OCI-LY1 (cell line): ENCODE results near the gene OLFM3.

Experiments used
- H2AFZ ChIP-seq: fragments of 200-600 bp; sonication (generic), shearing (Covaris generic); 2 replicates; pipeline ENCODE4 v1.6.0; 2014; ENCODE audit warnings: antibody characterized with exemption, mild to moderate bottlenecking, low read length
- H3F3A ChIP-seq: fragments of 200-600 bp; sonication (generic), shearing (Covaris generic); 2 replicates; pipeline ENCODE4 v1.6.0; 2014; ENCODE audit warnings: mild to moderate bottlenecking, antibody characterized with exemption, low read length, moderate library complexity; ENCODE audit not compliant: insufficient read depth
- H3K27ac ChIP-seq: fragments of 200-600 bp; sonication (generic); 2 replicates; pipeline ENCODE4 v1.5.1; 2014; ENCODE audit warnings: low read length, mixed run types, mild to moderate bottlenecking, low read depth; ENCODE audit not compliant: poor library complexity, severe bottlenecking
- H3K27me3 ChIP-seq: fragments of 200-600 bp; sonication (generic); 2 replicates; pipeline ENCODE4 v1.6.0; 2014; ENCODE audit warnings: antibody characterized with exemption, mild to moderate bottlenecking, low read length, moderate library complexity; ENCODE audit not compliant: insufficient read depth
- H3K36me3 ChIP-seq: fragments of 200-600 bp; sonication (generic); 2 replicates; pipeline ENCODE4 v1.6.1; 2014; ENCODE audit warnings: mild to moderate bottlenecking, antibody characterized with exemption, low read length, moderate library complexity, mixed read lengths; ENCODE audit not compliant: insufficient read depth
- H3K4me1 ChIP-seq: fragments of 200-600 bp; sonication (generic); 2 replicates; pipeline ENCODE4 v1.5.1; 2014; ENCODE audit warnings: mild to moderate bottlenecking, low read length, moderate library complexity; ENCODE audit not compliant: insufficient read depth, severe bottlenecking
- H3K4me2 ChIP-seq: fragments of 200-600 bp; sonication (generic), shearing (Covaris generic); 2 replicates; pipeline ENCODE4 v1.6.1; 2014; ENCODE audit warnings: low read length
- H3K4me3 ChIP-seq: fragments of 200-600 bp; sonication (generic); 2 replicates; pipeline ENCODE4 v1.5.1; 2014; ENCODE audit warnings: low read length, low read depth, mild to moderate bottlenecking, mixed read lengths; ENCODE audit not compliant: poor library complexity, severe bottlenecking
- H3K79me2 ChIP-seq: fragments of 200-600 bp; shearing (Covaris generic); 2 replicates; pipeline ENCODE4 v1.6.1; 2016; ENCODE audit warnings: mixed run types, low read length, mixed read lengths; ENCODE audit not compliant: insufficient read depth
- H3K9ac ChIP-seq: fragments of 200-600 bp; sonication (generic), shearing (Covaris generic); 2 replicates; pipeline ENCODE4 v1.6.1; 2014; ENCODE audit warnings: mild to moderate bottlenecking, low read length, mixed read lengths
- H3K9me2 ChIP-seq: fragments of 200-600 bp; sonication (generic), shearing (Covaris generic); 2 replicates; pipeline ENCODE4 v1.6.1; 2014; ENCODE audit warnings: low read depth, mild to moderate bottlenecking, low read length, mixed read lengths
- H3K9me3 ChIP-seq: fragments of 200-600 bp; shearing (Covaris generic); 2 replicates; pipeline ENCODE4 v1.6.1; 2014; ENCODE audit warnings: low read length, mixed read lengths
- H4K20me1 ChIP-seq: fragments of 200-600 bp; sonication (generic), shearing (Covaris generic); 2 replicates; pipeline ENCODE4 v1.6.0; 2016; ENCODE audit warnings: mild to moderate bottlenecking, low read length; ENCODE audit not compliant: insufficient read depth
- EZH2 ChIP-seq: fragments of 200-600 bp; sonication (generic), shearing (Covaris generic); IDR thresholded peaks from 2 replicates; pipeline ENCODE4 v1.8.0; 2017; ENCODE audit warnings: borderline replicate concordance, mixed run types, mild to moderate bottlenecking, antibody characterized with exemption, low read length, moderate library complexity, mixed read lengths
- TF ChIP-seq, protein P1 (sequence below): fragments of 200-600 bp; sonication (generic), shearing (Covaris generic); IDR thresholded peaks from 2 replicates; pipeline ENCODE4 v1.5.1; 2017; ENCODE audit warnings: mild to moderate bottlenecking, antibody characterized with exemption, low read length, moderate library complexity, mixed read lengths

Gene OLFM3

GRCh38 chr1:101898137-101898536 lies 98.6 kb downstream of the OLFM3 start:
- H3K4me3 ChIP-seq: no peak overlapping the region
- H3K4me2 ChIP-seq: no peak overlapping the region
- H3K4me1 ChIP-seq: no peaks in the 10 kb centered on the region
- H2AFZ ChIP-seq: no peak overlapping the region
- no peak overlapping the region for H3K9ac ChIP-seq
- H3K9me3 ChIP-seq: no peaks in the 10 kb centered on the region
- no peaks in the 10 kb centered on the region for H3F3A ChIP-seq
- no peaks in the 10 kb centered on the region for H3K27me3 ChIP-seq
- no peaks in the 10 kb centered on the region for H3K36me3 ChIP-seq
- no peaks in the 10 kb centered on the region for H4K20me1 ChIP-seq
- H3K27ac ChIP-seq: no peak overlapping the region
- TF ChIP-seq, protein P1, sequence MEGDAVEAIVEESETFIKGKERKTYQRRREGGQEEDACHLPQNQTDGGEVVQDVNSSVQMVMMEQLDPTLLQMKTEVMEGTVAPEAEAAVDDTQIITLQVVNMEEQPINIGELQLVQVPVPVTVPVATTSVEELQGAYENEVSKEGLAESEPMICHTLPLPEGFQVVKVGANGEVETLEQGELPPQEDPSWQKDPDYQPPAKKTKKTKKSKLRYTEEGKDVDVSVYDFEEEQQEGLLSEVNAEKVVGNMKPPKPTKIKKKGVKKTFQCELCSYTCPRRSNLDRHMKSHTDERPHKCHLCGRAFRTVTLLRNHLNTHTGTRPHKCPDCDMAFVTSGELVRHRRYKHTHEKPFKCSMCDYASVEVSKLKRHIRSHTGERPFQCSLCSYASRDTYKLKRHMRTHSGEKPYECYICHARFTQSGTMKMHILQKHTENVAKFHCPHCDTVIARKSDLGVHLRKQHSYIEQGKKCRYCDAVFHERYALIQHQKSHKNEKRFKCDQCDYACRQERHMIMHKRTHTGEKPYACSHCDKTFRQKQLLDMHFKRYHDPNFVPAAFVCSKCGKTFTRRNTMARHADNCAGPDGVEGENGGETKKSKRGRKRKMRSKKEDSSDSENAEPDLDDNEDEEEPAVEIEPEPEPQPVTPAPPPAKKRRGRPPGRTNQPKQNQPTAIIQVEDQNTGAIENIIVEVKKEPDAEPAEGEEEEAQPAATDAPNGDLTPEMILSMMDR: no peak
- TF ChIP-seq EZH2: no peak
- H3K79me2 ChIP-seq: no peaks in the 10 kb centered on the region
- H3K9me2 ChIP-seq: no peaks in the 10 kb centered on the region

DNA sequence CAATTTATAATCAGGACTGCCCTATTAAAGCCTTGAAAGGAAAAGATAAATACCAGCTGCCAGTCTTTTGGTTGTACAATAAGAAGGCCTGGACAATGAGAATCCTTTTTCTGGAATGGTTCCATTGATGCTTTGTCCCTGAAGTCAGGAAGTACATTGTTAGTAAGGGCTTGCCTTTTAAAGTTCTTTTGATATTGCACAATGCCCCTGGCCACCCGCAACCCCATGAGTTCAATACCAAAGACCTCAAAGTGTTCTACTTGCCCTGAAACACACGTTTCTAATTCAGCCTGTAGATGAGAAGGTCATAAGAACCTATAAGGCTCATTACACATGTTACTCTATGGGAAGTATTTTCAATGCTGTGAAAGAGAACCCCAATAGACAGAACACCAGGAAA lies 112.1 kb downstream of the OLFM3 start:
- Histone ChIP-seq H2AFZ (no peak overlapping the region), H3K9me2 (no peaks in the 10 kb centered on the region), H3K27ac (no peak overlapping the region), H3F3A (no peaks in the 10 kb centered on the region), H4K20me1 (no peaks in the 10 kb centered on the region), H3K9ac (no peak overlapping the region), H3K79me2 (no peaks in the 10 kb centered on the region), H3K36me3 (no peaks in the 10 kb centered on the region), H3K27me3 (no peaks in the 10 kb centered on the region), H3K4me1 (no peaks in the 10 kb centered on the region), H3K4me3 (no peak overlapping the region), H3K4me2 (no peak overlapping the region), H3K9me3 (no peaks in the 10 kb centered on the region)
- no peak for TF ChIP-seq EZH2
- TF ChIP-seq, protein P1: no peak

- no peaks in the 10 kb centered on the region for H3K9me2 ChIP-seq
- H3K27ac ChIP-seq: no peak overlapping the region
- no peak overlapping the region for H2AFZ ChIP-seq
- H3K79me2 ChIP-seq: no peaks in the 10 kb centered on the region
- H3K4me2 ChIP-seq: no peak overlapping the region
- no peak overlapping the region for H3K9ac ChIP-seq
- TF ChIP-seq, protein P1: no peak
- TF ChIP-seq EZH2: no peak
- H4K20me1 ChIP-seq: no peaks in the 10 kb centered on the region
- no peaks in the 10 kb centered on the region for H3K27me3 ChIP-seq
- H3K36me3 ChIP-seq: no peaks in the 10 kb centered on the region
- no peaks in the 10 kb centered on the region for H3K4me1 ChIP-seq
- H3F3A ChIP-seq: no peaks in the 10 kb centered on the region
- H3K4me3 ChIP-seq: no peak overlapping the region
- no peaks in the 10 kb centered on the region for H3K9me3 ChIP-seq
Observed at GRCh38 chr1:101875891-101876290, 120.8 kb downstream of the OLFM3 start.
